Sigmoid colon (tissue), 7 donors: ENCODE results near the gene PLPP4. TPM values are rescaled to one million over a fixed set of nuclear protein-coding genes. Genes with fewer than 3 reads are reported as not detected.

Experiments
- DNase-seq: peaks from one replicate; pipeline ENCODE4 v3.0.0-alpha.2; 2019
- H3K27ac ChIP-seq, 4 donors: fragments of 200-600 bp; sonication (generic); one replicate each; pipeline ENCODE4 v1.5.1; 2016 to 2019; ENCODE audit warnings: mild to moderate bottlenecking in 1 of 4
- H3K27me3 ChIP-seq, 3 donors: fragments of 200-600 bp; sonication (generic); one replicate each; pipeline ENCODE4 v1.5.1; 2019; ENCODE audit warnings: mild to moderate bottlenecking in 1 of 3
- H3K36me3 ChIP-seq, 4 donors: fragments of 200-600 bp; sonication (generic); one replicate each; pipeline ENCODE4 v1.5.1; 2016 to 2019
- H3K4me1 ChIP-seq, 4 donors: fragments of 200-600 bp; sonication (generic); one replicate each; pipeline ENCODE4 v1.5.1; 2017 to 2019
- H3K4me3 ChIP-seq, 4 donors: fragments of 200-600 bp; sonication (generic); one replicate each; pipeline ENCODE4 v1.5.1; 2017 to 2019; ENCODE audit warnings: mild to moderate bottlenecking in 2 of 4, moderate library complexity in 1 of 4
- H3K9me3 ChIP-seq, 4 donors: fragments of 200-600 bp in 3 of 4; sonication (generic) in 3 of 4; one replicate each; pipeline versions ENCODE4 v1.5.1 to v1.6.1; 2013 to 2019
- CTCF ChIP-seq, 4 experiments: fragments of 450-650 bp in 3 of 4; fragments of 200-600 bp in 1 of 4; IDR thresholded peaks; one replicate each; pipeline ENCODE4 v1.5.1; 2016 to 2019; ENCODE audit warnings: antibody characterized with exemption in 4 of 4, mild to moderate bottlenecking in 3 of 4, moderate library complexity in 2 of 4
- EP300 ChIP-seq, 4 donors: sonication (generic); formaldehyde crosslinking; IDR thresholded peaks; one replicate each; pipeline ENCODE4 v1.6.1; 2017; ENCODE audit warnings: antibody characterized with exemption in 4 of 4
- POLR2A ChIP-seq, 2 donors: fragments of 450-650 bp; IDR thresholded peaks; one replicate each; pipeline ENCODE4 v1.6.1; 2016; ENCODE audit warnings: antibody characterized with exemption in 2 of 2, mild to moderate bottlenecking in 2 of 2, moderate library complexity in 2 of 2
- POLR2AphosphoS5 ChIP-seq, 4 donors: sonication (generic); formaldehyde crosslinking; IDR thresholded peaks; one replicate each; pipeline ENCODE4 v1.6.1; 2017; ENCODE audit warnings: antibody characterized with exemption in 4 of 4
- WGBS, 2 donors: extraction: QIAGEN DNeasy Blood & Tissue Kit; methylation state at CpG; one replicate each; pipeline ENCODE4 v1.1.7; 2013; 5-methylcytosine and 5-hydroxymethylcytosine counted together
- intact Hi-C: fragments of 100-400 bp; cut with DNase I; formaldehyde crosslinking; loops from one replicate; pipeline ENCODE4 v1.15.1; 2023
- polyA plus RNA-seq, 3 donors: library from polyadenylated mRNA; stranded (reverse); fragments of 200-250 nt; gene quantifications; one replicate each; pipeline ENCODE4 v1.2.3, GENCODE V29; 2013
- total RNA-seq, 4 donors: library from RNA; depleted of rRNA; stranded (reverse); fragments of >200 nt; gene quantifications; one replicate each; pipeline ENCODE4 v1.1.0, GENCODE V29; 2016
- donor health status: healthy with polysubstance abuse.
- donor health status: Bipolar disorder and iron deficiency.
- donor health status: healthy.

PLPP4 gene
- total and polyA plus RNA-seq, 7 donors: 0.96 to 3.2 (median 2.6) TPM; not detected in 2

DNA sequence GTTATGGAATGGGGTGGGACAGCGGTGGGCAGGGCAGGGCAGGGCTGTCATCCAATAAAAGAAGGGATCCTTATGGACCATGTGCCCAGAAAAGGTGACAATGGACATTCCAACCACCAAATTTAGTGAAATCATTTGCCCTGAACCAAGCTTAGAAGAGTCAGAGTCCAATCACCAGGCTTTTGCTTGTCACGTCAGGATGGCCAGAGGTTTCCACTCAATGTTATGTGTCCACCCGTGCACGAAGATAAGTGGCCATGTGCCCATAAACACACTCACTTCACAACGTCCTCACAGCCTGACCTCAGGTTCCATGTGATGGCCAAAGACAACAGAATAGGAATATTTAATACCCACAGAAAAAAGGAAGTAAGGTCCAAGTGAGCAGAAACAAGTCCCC is 36.6 kb upstream of the PLPP4 start:
- H3K36me3 ChIP-seq: no peaks in the 10 kb centered on the region

GRCh38 chr10:120421250-120421649 is 35.8 kb upstream of the PLPP4 start:
- Histone ChIP-seq H3K36me3 (no peaks in the 10 kb centered on the region), H3K27me3 (no peaks in the 10 kb centered on the region), H3K4me1 (no peaks in the 10 kb centered on the region), H3K9me3 (no peaks in the 10 kb centered on the region), H3K27ac (no peak overlapping the region), H3K4me3 (no peak overlapping the region)
- DNase-seq: no peak
- 34 to 64% methylated on average over 2 of the region's 2 CpGs for WGBS, 2 donors
- intact Hi-C loops: no loop called here
- TF ChIP-seq CTCF (IDR thresholded peaks at IDR 0.05): no peak
- TF ChIP-seq POLR2A (IDR thresholded peaks at IDR 0.05): no peak
- no peak for TF ChIP-seq EP300 (IDR thresholded peaks at IDR 0.05)
- TF ChIP-seq POLR2AphosphoS5 (IDR thresholded peaks at IDR 0.05): no peak

More for the DNA sequence above, 36.6 kb upstream of the PLPP4 start:
- no peak overlapping the region for H3K27ac ChIP-seq
- TF ChIP-seq POLR2A (IDR thresholded peaks at IDR 0.05) (no peak), CTCF (IDR thresholded peaks at IDR 0.05) (no peak), EP300 (IDR thresholded peaks at IDR 0.05) (no peak), POLR2AphosphoS5 (IDR thresholded peaks at IDR 0.05) (no peak)
- no peaks in the 10 kb centered on the region for H3K9me3 ChIP-seq
- H3K4me1 ChIP-seq: no peaks in the 10 kb centered on the region
- DNase-seq: no peak
- no peaks in the 10 kb centered on the region for H3K27me3 ChIP-seq
- intact Hi-C loops: no loop called here
- WGBS, 2 donors: 62 to 76% methylated on average over 5 of the region's 5 CpGs
- no peak overlapping the region for H3K4me3 ChIP-seq

DNA sequence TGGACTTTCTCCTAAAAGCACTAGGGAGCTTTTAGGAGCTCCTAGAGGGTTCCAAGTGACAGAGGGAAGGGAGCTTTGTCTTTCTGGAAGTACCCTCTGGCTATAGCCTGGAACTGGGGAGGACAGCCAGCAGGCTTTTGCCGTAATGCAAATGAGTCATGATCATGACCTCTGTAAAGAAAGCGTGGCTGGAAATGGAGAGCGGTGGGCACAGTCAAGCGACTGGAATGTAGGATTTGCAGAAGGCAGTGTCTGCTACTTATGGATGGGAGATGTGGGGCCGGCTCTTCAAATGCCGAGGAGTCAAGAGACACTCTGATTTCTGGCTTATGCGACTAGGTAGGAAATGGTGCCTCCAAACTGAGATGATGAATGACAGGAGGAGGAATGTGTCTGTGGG is 34.6 kb upstream of the PLPP4 start:
- Histone ChIP-seq H3K9me3 (no peaks in the 10 kb centered on the region), H3K27me3 (no peaks in the 10 kb centered on the region), H3K4me3 (no peak overlapping the region), H3K27ac (no peak overlapping the region), H3K4me1 (no peaks in the 10 kb centered on the region), H3K36me3 (no peaks in the 10 kb centered on the region)
- TF ChIP-seq POLR2A (IDR thresholded peaks at IDR 0.05): no peak
- no peak for TF ChIP-seq POLR2AphosphoS5 (IDR thresholded peaks at IDR 0.05)
- no peak for TF ChIP-seq CTCF (IDR thresholded peaks at IDR 0.05)
- no peak for TF ChIP-seq EP300 (IDR thresholded peaks at IDR 0.05)
- WGBS, 2 donors: 85 to 86% methylated on average over 7 of the region's 7 CpGs
- no peak for DNase-seq
- intact Hi-C loops: no loop called here

GRCh38 chr10:120423431-120424197 is 33.4 kb upstream of the PLPP4 start:
- WGBS, 2 donors: 62 to 64% methylated on average over 8 of the region's 8 CpGs
- intact Hi-C loops: no loop called here
- Histone ChIP-seq H3K4me1 (no peaks in the 10 kb centered on the region), H3K36me3 (no peaks in the 10 kb centered on the region), H3K27me3 (no peaks in the 10 kb centered on the region), H3K4me3 (no peak overlapping the region), H3K9me3 (no peaks in the 10 kb centered on the region), H3K27ac (no peak overlapping the region)
- DNase-seq: no peak
- TF ChIP-seq CTCF (IDR thresholded peaks at IDR 0.05) (peak in 3 of 4 experiments; percentile 34 to 52 (median 36)), EP300 (IDR thresholded peaks at IDR 0.05) (no peak)

GRCh38 chr10:120424198-120424464 is 32.9 kb upstream of the PLPP4 start:
- H3K27ac ChIP-seq: no peak overlapping the region
- TF ChIP-seq POLR2AphosphoS5 (IDR thresholded peaks at IDR 0.05): no peak
- no peak for TF ChIP-seq POLR2A (IDR thresholded peaks at IDR 0.05)
- H3K9me3 ChIP-seq: no peaks in the 10 kb centered on the region
- H3K4me3 ChIP-seq: no peak overlapping the region
- no peaks in the 10 kb centered on the region for H3K36me3 ChIP-seq
- no peaks in the 10 kb centered on the region for H3K4me1 ChIP-seq
- WGBS, 2 donors: 77 to 88% methylated on average over 4 of the region's 4 CpGs
- intact Hi-C loops: no loop called here
- H3K27me3 ChIP-seq: no peaks in the 10 kb centered on the region
- no peak for DNase-seq
